ENCODE data around the gene CENPK.
"Not testable (repeated sequence)": the region's sequence is repeated elsewhere in the genome, so short reads cannot be mapped to it uniquely, and the experiment has no call there.

Gene CENPK

DNA sequence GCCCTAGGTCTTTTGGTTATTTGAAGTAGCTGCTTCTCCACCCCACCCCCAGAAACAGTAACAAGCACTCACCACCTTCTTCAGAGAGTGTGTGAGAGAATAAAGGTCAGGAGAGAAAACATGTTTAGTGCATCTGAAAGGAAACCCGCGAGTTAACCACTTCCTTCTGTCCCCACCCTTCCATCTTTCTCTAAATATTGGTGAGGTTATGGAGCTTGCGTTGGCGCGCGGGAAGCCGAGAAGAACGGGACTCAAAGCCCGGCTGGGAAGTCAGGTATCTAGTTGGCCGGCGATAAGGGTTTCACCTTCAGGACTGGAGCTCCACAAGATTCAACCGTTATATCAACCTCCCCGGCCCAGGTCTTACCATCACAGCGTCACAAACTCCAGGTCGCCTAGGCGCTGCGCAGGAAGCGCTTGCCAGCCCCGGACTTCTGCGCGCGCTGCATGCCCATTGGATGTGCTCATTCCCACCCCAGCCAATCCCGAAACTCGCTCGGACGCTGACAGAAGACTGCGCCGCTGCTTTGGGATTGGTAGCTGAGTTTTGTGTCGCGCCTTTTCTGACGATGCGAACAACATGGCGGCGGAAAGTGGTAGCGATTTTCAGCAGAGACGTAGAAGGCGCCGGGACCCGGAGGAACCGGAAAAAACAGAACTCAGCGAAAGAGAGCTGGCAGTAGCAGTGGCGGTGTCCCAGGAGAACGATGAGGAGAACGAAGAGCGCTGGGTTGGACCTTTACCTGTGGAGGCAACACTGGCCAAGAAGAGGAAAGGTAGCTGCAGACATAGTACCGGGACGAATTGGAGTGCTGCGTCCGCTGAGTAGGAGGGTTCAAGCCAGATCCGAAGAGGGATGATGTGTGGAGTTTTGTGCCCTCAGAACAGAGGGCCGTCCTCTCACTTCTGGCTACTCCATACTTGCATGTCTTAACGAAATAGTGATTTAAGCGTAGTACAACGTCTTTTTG, at the start of gene CENPK, which contains the start of gene PPWD1:
Gene CENPK (minus strand): TSS at position 438 of the 971 bp plus-strand sequence. CDS start 8,261 bp downstream, outside the sequence.
Gene PPWD1 (plus strand): TSS at position 566 of the 971 bp plus-strand sequence. CDS start 15 bp downstream, at position 581.
- DNase-seq = peak; percentile 87 to 98 (median 95)

DNA sequence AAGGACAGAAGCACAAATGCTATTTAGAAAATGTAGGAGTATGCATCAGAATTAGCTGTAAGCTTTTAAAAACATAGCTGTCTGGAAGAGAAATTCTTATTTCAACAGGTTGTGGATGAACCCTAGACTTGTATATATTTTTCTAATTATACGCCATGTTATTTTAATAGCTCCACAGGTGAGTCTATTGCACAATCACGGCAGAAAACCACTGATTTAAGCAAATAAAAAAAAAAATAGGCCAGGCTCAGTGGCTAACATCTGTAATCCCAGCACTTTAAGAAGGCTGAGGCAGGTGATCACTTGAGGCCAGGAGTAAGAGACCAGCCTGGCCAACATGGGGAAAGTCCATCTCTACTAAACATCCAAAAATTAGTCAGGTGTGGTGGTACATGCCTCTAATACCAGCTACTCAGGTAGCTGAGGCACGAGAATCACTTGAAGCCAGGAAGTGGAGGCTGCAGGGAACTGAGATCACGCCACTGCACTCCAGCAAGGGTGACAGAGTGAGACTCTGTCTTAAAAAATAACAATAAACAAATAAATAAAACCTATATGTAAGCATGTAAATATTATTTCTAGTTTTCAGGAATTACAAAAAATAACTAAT, 49.4 kb upstream of the CENPK start:
- peak in 1 of 3 experiments; percentile 13 for DNase-seq

GRCh38 chr5:65611524-65611923, 48.6 kb upstream of the CENPK start:
- peak; percentile 15 to 89 (median 78) for DNase-seq

- not testable (repeated sequence) for DNase-seq
Measured at GRCh38 chr5:65601761-65602160, 38.8 kb upstream of the CENPK start.

GRCh38 chr5:65588694-65589093, 25.7 kb upstream of the CENPK start:
- no peak for DNase-seq

- DNase-seq = no peak
Measured at GRCh38 chr5:65577141-65577540, 14.2 kb upstream of the CENPK start.

DNA sequence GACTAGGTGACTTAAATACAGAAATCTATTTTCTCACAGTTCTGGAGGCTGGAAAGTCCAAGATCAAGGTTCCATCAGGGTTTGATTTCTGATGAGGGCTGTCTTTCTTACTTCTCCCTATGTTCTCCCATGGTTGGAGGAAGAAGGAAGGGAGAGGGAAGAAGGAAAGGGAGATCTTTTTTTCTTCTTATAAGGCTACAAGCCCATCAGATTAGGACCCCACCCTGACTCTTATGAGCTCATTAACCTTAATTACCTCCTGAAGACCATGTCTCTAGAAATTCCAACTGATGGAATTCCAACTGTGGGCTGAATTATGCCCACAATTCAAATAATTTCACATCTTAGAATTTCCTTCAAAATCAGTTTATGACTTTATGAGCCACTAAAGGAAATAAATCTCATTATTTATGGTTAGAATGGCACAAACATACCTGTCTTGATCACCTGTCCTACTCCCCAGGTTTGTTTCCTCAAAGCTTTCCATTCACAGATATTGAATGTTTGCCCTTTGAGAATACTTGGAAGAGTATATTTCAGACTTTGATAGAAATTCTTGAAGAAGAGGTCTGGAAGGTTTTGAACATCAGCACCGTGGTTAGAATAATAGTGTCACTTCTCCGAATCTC, 7.7 kb upstream of the CENPK start:
- no peak for DNase-seq

DNA sequence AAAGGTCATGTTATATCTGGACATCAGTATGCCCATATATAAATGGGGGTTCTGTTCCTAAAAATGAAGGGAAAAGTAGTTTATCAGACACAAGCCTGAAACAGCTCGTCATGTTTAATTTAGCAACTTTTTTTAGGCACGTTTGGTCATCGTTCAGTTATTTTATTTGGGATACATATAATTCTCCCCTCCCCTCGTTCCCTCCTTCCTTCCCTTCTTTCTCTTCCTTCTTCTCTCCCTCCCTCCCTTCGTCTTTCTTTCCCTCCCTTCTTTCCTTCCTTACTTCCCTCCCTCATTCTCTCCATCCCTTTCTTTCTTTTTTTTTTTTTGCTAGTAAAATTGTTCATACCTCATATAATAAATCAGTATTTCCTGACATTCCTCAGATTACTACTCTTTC, 3.5 kb upstream of the CENPK start:
- DNase-seq = no peak

GRCh38 chr5:65563777-65564176, 809 bp upstream of the CENPK start:
- DNase-seq = no peak

- DNase-seq = no peak
Measured at GRCh38 chr5:65556718-65557117, 6.2 kb downstream of the CENPK start.

- no peak for DNase-seq
Measured at GRCh38 chr5:65556181-65556580, 6.8 kb downstream of the CENPK start.

- DNase-seq = no peak
Measured at GRCh38 chr5:65555287-65555686, 7.7 kb downstream of the CENPK start.

DNA sequence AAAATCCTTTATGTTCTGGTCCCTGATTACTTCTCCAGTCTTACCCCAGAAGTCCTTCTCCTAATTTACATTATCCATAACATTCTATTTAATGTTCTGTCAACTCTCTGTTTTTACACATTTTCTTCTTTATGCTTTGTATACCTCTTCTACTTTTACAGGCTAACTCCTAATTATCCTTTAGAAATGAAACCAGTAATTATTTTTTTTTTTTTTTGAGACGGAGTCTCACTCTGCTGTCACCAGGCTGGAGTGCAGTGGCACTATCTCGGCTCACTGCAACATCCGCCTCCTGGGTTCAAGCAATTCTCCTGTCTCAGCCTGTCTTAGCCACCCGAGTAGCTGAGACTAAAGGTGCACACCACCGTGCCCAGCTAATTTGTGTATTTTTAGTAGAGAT, 9.0 kb downstream of the CENPK start:
- DNase-seq = no peak

DNA sequence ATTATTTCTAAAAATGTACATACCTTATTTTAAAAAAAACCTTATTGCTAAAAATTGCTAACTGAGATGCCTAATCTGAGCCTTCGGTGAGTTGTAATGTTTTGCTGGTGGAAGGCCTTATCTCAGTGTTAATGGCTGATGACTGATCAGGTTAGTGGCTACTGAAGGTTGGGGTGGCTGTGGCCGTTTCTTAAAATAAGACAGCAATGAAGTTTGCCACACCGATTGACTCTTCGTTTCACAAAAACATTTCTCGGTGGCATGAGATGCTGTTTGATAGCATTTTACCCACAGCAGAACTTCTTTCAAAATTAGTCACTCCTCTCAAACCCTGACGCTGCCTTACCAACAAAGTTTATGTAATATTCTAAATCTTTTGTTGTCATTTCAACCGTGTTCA, 14.7 kb downstream of the CENPK start:
- DNase-seq = no peak

DNA sequence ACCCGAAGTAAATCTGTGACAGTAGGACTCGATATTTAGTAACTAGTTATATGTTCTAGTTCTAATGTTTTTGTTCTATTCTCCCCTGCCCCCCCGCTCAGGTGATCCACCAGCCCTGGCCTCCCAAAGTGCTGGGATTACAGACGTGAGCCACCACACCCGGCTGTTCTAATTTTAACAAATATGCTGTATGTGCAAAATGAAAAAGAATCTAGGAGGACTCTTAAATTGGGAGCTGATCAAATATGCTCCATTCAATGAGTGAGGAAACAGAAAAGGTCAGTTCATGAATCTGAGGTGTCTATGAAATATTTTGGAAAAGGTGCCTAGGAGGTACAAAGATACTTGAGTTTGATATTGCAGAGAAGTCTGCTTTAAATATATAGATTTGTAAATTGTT, 16.8 kb downstream of the CENPK start:
- DNase-seq = no peak

- DNase-seq = no peak
Measured at GRCh38 chr5:65544473-65544872, 18.5 kb downstream of the CENPK start.

DNA sequence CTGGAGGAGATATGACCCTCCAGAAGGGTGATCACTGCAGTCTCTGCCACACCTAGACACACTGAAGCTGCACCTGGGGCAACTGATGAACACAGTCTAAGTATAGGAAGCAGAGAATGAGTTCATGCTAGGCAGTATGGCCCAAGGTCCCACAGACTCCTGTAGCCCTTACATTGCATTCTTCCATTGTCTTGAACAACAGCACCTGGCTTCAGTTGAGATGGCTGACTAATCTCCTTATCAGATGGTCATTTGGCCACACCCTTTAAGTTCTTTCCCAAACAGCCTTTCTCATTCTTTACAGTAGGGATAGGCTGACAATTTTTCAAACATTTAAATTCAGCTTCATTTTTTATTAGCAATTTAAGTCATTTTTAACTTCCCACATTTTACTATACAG, 23.1 kb downstream of the CENPK start:
- no peak for DNase-seq

DNA sequence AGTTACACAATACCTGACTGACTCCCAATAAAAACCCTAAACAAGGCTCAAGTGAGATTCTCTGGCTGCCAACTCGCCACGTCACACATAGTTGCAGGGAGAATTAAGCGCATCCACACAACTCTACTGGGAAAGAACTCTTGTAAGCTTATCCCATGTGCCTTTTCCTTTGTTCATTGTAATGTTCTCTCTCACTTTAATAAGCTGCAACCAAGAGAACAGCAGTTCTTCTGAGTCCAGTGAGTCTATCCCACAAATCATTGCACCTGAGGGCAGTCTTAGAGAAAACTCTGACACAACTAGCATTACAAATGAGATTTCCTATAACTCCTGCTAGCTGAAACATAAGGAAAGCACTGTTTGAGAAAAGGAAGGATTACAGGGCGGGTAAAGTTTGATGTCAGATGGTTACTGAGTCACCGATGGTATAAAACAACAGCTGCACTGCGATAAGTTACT, 27.4 kb downstream of the CENPK start:
- DNase-seq = no peak

- no peak for DNase-seq
Measured at GRCh38 chr5:65530904-65531303, 32.1 kb downstream of the CENPK start.

- no peak for DNase-seq
Measured at GRCh38 chr5:65525726-65526125, 37.2 kb downstream of the CENPK start.

GRCh38 chr5:65512170-65512937, 50.6 kb downstream of the CENPK start:
- no peak for DNase-seq

DNA sequence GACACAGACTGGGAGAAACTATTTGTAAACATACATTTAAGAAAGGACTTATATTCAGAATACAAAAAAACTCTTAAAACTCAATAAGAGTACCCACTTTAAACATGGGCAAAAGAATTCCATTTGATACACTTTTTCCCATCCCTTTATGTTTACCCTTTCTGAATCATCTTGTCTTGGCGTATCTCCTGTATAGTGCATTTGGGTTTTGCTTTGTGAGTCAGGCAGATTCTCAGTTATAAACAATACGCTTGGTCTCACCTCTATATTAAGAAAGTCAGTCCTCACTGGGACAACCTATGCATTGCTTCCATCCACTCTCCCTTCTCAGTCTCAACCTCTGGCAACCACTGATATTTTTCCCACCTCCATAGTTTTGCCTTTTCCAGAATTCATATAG, 54.0 kb downstream of the CENPK start:
- no peak for DNase-seq

DNA sequence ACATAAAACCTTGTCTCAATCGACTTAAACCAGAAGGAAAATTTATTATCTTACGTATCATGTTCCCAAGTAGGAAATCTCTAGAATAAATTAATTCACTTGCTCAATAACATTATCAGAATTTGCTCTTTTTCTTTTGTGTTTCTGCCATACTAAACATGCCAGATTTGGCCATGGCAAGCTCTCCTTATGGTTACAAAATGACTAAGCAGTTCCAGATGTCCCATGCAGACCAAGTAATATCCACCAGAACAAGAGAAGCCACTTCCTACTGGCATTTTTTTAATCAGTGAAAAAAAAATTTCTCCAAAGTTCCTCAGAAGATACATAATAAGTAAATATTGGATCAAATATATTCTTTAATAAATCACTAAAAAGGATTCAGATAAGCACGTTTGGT, 56.0 kb downstream of the CENPK start:
- no peak for DNase-seq
